ENCODE results near the gene COPG2.

DNA sequence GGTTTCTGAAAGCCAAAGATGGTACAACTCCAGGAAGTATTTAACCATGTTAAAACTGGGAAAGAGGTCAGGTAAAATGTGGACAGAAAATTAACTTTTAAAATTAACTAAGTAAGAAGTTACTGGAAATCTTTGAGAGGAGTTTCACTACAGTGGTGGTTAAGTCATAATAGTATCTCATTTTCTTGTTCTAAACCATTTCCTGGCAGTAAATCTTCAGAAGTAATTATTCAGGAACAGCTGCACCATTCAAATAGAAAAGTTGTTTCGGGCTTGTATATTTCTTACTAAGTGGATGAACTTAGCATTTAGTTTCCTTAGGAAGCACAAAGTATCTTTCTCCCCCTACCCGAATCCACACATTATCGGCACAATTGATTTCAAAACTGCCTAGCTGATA, 27.1 kb downstream of the COPG2 start:
- TF ChIP-seq EZH2 (IDR thresholded peaks at IDR 0.05; ENCODE audit: low read depth, unreplicated experiment) (no peak), ZNF331 (CRISPR knock-in tag; IDR thresholded peaks at IDR 0.05; ENCODE audit: low read depth) (no peak), REST (IDR thresholded peaks at IDR 0.05; ENCODE audit: unreplicated experiment) (no peak), CREB1 (CRISPR knock-in tag; IDR thresholded peaks at IDR 0.05; ENCODE audit: low read depth) (no peak), POLR2AphosphoS5 (IDR thresholded peaks at IDR 0.05; ENCODE audit: low read depth) (no peak), STAT1 (IDR thresholded peaks at IDR 0.05; ENCODE audit: unreplicated experiment) (no peak), EZH2phosphoT487 (IDR thresholded peaks at IDR 0.05; ENCODE audit: unreplicated experiment) (no peak), ZNF114 (CRISPR knock-in tag; IDR thresholded peaks at IDR 0.05) (no peak), NANOG (IDR thresholded peaks at IDR 0.05; ENCODE audit: borderline replicate concordance) (no peak)
- TF ChIP-seq, protein P1, sequence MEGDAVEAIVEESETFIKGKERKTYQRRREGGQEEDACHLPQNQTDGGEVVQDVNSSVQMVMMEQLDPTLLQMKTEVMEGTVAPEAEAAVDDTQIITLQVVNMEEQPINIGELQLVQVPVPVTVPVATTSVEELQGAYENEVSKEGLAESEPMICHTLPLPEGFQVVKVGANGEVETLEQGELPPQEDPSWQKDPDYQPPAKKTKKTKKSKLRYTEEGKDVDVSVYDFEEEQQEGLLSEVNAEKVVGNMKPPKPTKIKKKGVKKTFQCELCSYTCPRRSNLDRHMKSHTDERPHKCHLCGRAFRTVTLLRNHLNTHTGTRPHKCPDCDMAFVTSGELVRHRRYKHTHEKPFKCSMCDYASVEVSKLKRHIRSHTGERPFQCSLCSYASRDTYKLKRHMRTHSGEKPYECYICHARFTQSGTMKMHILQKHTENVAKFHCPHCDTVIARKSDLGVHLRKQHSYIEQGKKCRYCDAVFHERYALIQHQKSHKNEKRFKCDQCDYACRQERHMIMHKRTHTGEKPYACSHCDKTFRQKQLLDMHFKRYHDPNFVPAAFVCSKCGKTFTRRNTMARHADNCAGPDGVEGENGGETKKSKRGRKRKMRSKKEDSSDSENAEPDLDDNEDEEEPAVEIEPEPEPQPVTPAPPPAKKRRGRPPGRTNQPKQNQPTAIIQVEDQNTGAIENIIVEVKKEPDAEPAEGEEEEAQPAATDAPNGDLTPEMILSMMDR (conservative IDR thresholded peaks at IDR 0.05; ENCODE audit: low read depth in 2 of 2) = no peak
- TF ChIP-seq, protein P2, sequence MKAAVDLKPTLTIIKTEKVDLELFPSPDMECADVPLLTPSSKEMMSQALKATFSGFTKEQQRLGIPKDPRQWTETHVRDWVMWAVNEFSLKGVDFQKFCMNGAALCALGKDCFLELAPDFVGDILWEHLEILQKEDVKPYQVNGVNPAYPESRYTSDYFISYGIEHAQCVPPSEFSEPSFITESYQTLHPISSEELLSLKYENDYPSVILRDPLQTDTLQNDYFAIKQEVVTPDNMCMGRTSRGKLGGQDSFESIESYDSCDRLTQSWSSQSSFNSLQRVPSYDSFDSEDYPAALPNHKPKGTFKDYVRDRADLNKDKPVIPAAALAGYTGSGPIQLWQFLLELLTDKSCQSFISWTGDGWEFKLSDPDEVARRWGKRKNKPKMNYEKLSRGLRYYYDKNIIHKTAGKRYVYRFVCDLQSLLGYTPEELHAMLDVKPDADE (IDR thresholded peaks at IDR 0.05) = no peak
